GM18511 (cell line): Measurements from ENCODE around the gene SYCP1.
"Not testable (repeated sequence)": the region's sequence is repeated elsewhere in the genome, so short reads cannot be mapped to it uniquely, and the experiment has no call there.

Source experiments
- ATAC-seq: cut with Tn5 transposase; IDR thresholded peaks from one replicate; pipeline ENCODE4 v1.9.1; 2021; ENCODE audit warnings: mild to moderate bottlenecking, moderate library complexity; ENCODE audit not compliant: unreplicated experiment

SYCP1 gene

DNA sequence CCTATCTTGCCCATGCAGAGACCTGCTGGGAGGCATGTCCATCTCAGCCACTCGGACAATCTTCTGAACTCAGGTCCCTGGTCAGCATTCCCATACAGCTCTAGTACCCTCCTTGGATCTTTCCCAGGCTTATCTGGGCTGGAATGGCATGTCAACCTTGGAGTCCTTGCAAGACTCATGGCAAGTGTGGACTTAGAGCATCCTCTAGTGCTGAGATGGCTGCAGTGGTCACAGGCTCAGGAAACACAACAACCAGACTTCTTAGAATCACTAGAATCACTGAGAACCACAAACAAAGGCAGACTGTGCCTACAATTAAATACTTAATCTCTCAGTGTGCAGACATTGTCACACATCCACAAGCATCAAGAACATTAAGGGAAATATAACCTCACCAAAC, 101.9 kb downstream of the SYCP1 start:
- ATAC-seq = no peak

DNA sequence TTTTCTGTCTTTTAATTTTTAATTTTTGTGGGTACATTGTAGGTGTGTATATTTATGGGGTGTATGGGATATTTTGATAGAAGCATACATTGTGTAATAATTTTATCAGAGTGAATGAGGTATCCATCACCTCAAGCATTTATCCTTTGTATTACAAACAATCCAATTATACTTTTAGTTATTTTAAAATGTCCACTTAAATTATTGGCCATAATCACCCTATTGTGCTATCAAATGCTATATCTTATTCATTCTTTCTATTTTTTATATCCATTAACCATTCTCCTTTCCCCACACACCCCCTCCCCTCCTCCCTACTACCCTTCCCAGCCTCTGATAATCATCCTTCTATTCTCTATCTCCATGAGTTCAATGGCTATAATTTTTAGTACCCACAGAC, 104.8 kb downstream of the SYCP1 start:
- ATAC-seq = no peak

DNA sequence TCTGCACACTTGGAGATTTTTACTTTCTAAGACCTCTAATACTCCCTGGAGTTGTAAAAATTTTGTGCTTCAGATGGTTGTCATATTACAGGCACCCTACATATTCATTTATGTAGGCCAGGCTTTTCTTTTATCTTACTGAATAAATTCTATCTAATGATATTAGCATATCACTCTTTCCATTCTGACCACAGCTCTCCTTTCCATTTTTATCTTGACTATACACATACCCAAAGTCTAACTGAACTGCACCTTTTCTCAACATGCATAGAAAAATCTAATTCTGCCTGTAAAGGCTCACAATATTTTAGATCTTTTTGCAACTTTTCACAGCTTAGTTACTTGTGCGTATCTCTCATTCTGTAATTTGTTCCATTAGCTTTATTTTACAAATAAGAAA, 122.2 kb downstream of the SYCP1 start:
- no peak for ATAC-seq

DNA sequence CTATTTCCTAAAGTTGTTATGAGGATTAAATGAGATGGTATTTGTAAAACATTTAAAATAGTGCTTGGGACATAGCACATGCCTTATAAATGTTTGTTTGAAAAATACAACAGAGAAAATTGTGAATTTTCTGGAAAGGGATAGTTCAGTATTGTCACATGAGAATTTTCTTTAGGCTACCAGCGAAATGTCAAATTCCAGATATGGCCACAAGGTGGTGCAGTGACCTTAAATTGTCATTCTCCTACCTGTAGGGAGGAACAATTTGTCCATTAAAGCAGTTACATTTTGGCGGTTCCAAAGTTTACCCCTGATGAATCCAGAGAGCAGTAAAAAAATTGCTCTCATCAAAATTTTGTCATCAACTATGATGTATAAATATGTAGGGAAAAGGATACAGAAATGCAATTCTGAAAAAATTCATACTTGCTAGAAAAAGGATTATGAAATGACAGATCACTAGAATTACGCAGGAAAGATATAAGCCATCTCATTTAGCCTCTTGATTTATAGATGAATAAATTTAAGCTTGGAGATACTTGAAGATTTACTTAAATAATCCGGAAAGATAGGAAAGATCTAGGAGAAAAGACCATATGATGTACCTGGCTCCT, 124.7 kb downstream of the SYCP1 start:
- peak; percentile 72 for ATAC-seq

DNA sequence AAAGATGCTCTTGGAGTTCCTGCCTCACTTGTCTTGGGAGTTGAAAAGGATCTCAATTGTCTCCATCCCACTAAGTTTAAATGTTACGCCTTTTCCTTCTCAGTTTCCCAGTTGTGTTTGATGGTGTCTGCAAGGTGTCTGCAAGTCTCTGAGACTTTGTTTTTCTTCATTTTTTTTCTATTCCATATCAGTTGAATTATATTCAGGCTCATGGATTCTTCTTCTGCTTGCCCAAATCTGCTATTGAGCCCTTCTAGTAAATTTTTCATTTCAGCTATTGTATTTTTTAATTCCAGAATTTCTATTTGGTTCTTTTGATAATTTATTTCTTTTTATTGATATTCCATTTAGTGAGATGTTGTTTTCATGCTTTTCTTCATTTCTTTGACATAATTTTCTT, 127.6 kb downstream of the SYCP1 start:
- no peak for ATAC-seq

DNA sequence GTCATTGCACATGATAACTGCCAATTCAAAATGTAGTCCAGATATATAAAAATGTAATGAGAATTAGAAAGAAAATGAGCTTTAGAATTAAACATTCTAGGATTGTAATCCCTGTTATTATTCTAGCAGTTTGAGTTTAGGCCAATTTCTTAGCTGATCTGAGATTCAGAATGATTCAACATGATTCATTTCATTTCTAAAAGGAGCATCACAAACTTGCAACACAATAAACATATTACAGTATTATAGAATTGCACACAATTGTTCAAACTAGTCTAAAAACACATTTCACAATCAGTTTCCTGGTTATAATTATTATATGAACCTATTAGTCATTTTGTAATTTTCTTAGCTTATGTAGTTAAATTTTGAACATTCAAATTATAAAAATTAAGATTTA, 131.6 kb downstream of the SYCP1 start:
- ATAC-seq = no peak

DNA sequence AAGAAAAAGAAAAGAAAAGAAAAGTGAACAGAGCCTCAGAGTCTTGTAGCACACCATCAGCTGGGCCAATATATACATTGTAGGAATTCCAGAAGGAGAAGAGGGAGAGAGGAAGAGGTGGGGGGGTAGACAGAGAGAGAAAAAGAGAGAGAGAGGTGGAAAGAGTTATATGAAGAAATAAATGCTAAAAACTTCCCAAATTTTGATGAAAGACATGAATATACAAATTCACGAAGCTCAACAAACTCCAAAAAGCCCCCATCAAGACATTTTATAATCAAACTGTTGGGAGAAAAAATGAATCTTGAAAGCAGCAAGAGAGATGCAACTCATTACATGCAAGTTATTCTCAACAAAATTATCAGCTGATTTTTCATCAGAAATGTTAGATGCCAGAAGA, 133.4 kb downstream of the SYCP1 start:
- ATAC-seq = no peak

DNA sequence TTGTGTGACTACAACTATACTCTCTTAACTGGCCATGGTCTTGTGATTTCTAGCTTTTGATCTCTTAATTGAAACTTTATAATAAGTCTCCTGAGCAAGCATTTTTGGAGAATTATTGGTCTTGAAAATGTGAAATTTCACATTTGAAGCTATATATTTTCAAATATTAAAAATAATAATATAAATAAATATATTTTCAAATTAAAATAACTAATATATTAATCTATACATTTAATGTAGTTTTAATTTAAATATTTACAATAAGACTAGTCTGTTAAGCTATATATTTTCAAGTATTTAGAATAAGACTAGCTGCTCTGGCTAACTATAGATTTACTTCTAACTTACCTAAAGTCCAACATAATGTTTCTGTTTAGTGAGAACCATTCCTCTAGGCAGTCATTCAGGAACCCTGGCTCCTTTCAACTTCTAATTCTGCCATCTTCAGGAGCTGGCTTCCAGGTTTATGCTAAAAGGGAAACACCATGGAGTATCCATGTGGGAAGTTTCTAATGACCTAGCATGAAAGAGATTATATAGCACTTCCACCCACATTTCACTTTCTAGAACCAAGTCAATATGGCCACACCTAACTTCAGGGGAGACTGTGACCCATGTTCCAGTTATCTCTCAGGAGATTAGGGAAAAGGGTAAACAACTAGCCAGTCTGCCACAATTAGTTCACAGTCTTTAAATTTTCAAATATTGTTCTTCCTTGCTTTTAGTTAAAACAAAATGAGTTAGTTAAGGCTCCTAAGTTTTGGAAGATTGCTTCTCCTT, 143.0 kb downstream of the SYCP1 start:
- ATAC-seq = no peak

DNA sequence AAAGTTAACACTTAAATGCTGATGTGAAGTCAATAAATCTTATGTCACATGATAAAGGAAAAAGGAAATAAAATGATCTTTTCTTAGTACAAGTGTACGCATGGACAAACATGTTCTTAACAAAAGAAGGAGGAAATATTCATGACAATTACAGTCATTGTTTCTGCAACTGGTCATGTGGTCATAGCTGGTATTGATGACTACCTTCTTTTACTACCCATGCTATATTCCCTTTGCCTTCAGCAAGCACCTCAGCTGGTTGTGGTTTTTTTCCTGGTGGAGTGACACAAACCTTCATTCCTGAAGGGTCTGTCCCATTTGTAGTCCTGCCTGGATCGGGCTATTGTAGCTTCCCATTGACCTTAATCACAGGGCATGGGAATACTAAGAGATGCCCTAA, 151.5 kb downstream of the SYCP1 start:
- no peak for ATAC-seq

DNA sequence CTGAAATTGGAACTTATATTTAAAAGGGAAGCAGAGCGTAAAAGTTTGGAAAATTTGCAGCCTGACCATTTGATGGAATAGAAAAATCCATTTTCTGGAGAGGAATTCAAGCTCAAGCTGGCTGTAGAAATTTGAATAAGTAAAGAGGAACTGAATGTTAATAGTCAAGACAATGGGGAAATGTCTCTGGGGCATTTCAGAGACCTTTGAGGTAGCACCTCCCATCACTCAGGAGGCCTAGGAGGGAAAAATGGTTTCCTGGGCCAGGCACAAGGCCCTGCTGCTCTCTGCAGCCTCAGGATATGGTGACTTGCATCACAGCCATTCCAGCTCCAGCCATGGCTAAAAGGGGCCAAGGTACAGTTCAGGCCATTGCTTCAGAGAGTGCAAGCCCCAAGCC, 157.3 kb downstream of the SYCP1 start:
- no peak for ATAC-seq

DNA sequence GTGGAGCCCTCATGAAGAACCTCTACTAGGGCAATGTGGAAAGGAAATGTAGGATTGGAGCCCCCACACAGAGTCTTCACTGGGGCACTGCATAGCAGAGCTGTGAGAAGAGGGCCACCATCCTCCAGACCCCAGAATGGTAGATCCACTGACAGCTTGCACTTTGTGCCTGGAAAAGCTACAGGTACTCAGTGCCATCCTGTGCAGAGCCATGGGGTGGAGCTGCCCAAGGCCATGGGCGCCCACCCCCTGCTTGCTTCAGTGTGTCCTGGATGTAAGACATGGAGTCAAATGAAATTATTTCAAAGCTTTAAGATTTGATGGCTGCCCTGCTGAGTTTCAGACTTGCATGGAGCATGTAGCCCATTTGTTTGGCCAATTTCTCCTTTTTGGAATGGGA, 157.8 kb downstream of the SYCP1 start:
- no peak for ATAC-seq

DNA sequence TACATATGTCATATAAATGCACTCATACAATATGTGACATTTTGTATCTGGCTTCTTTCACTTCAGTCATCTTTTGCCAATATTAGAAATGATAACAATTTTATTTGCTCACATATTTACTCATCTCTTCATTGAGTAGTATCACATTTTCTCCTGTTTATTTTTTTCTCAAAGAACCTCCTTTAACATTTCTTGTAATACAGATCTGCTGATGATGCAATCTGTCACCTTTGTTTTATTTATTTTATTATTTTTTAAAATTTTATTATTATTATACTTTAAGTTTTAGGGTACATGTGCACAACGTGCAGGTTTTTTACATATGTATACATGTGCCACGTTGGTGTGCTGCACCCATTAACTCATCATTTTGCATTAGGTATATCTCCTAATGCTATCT, 159.1 kb downstream of the SYCP1 start:
- ATAC-seq = no peak

DNA sequence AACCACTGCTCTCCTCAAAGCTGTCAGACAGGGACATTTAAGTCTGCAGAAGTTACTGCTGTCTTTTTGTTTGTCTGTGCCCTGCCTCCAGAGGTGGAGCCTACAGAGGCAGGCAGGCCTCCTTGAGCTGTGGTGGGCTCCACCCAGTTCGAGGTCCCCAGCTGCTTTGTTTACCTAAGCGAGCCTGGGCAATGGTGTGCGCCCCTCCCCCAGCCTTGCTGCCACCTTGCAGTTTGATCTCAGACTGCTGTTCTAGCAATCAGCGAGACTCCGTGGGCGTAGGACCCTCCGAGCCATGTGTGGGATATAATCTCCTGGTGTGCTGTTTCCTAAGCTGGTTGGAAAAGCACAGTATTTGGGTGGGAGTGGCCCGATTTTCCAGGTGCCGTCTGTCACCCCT, 164.9 kb downstream of the SYCP1 start:
- ATAC-seq = not testable (repeated sequence)

DNA sequence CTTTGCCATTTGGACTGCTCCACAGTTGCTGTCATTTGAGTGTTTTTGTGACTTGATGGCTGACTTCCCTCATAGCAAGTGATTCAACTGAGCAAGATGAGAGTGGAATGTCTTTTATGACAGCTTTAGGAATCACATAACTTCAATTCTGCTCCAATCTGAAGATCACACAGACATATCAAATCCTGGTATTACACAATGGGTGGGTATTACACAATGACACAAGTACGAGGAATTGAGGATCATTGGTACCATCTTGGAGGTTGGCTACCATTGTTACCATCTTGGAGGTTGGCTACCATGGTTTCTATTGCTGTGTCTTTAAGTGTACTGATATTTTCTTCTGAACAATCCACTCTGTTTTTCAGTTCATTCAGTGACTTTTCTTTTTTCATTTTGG, 166.5 kb downstream of the SYCP1 start:
- ATAC-seq = no peak

DNA sequence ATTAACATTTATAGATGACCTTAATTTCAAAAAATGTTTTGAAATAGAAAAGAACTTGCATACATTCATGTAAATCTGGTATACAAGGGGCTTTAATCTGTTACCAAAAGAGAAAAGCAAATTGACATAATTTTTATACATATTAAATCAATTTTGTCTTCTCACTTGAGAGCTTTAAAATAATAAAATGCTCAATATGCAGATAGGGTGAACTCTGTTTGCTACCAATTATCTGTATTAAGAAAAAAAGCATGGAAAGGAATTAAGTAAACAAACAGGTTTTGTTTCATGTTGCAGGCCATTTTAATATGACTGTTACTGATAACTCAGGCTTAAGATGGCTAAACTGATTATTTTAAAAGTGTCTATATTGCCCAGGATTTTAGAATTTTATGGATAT, 168.9 kb downstream of the SYCP1 start:
- no peak for ATAC-seq

DNA sequence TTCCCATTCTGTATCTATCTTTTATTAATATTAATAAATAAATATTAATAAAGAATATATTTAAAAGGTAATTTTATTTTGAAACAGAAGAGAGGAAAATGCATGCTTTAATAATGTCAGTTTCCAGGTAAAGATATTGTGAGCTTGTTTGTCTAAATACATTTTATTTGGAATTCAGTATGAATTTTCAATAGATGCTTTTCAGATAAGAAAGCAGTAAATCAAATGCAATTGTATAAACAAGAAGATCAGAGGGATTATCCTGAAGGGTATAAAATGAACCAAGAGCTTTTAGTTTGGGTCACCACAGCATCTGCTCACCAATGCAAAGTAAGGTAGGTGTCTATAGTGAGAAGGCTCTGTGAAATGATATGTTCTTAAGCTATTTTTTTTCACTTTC, 174.9 kb downstream of the SYCP1 start, which contains the start of gene TSHB:
Gene TSHB (plus strand): TSS at position 301 of the 400 bp plus-strand sequence. CDS start 3,537 bp downstream, outside the sequence.
- ATAC-seq = no peak

DNA sequence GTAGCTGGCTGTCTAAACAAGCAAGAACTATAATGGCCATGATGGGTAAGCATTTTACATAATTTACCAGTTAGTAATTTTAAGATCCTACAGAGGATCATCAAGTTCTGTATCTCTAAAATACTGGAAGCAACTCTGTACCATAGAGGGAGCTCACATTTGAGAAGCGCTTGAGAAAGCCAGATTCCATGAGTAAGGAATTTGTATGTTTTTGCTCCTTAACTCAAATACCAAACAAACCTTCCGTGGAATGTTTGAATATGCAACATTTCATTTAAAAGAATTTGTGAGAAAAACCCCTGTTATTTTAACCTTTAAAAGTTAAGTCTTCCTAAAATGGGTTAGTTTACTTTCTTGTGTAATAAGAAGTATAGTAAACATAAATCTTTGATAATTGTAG, 176.9 kb downstream of the SYCP1 start:
- ATAC-seq = no peak

DNA sequence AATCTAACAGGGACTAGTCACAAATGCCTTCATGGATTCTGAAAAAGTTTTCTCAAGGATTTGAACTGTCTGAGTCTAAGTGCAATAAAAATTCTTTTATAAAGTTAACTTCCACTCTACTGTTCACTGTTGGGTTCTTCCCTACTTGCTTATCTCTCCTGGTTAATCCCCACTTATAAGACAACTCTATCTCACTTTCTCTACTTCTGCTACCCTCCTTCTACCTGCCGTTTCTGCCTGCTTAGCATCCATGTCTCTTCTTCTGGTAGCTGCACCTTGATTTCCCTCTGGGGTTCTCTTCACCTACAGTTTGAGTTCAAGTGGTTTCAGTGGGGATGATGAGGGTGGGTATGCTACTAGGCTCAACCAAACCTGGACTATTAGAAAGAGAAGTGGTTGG, 181.0 kb downstream of the SYCP1 start:
- ATAC-seq = no peak

DNA sequence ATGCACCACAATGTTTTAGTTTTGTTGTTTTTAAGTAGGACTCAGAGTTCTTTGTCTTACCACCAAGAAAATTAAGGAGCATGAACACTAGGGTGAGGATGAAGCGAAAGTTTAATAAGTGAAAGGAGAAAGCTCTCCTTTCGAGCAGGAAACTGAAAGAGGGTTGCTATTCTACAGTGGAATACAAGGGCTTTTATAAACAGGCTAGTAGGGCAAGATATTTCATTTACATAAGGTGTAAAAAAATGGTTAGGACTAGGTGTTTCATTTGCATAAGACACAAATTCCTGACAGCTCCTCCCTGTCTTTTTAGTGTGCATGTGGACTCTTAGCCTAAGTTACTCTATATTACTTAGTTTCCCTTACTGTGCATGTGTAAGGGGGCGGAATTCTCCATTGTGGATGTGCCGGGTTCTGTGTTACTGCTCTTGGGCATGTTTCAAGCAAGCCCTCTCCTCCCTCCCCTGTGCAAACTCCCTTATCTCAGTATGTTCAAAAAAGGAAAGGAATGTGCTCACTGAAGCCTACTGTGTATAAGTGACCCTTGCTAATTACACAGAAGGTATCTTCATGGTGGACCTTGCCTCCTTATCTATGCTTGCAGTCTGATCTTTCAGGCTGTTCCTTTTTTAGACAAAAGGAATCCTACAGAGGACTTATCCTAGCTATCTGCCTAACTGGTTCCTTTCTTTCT, 182.3 kb downstream of the SYCP1 start:
- ATAC-seq = no peak

DNA sequence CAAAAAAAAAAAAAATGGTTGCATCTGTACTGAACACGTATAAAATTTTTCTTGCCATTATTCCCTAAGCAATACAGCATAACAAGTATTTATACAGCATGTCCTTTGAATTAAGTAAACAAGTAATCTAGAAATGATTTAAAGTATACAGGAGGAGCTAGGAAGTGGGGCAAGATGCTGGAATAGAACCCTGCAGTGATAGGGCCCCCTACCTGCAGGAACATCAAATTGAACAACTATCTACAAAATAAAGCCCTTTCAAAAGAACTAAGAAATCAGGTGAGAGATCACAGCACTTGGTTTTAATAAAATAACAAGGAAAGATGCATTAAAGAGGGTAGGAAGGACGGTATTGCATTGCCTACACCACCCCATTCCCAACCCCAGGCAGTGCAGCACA, 185.8 kb downstream of the SYCP1 start:
- ATAC-seq = no peak

DNA sequence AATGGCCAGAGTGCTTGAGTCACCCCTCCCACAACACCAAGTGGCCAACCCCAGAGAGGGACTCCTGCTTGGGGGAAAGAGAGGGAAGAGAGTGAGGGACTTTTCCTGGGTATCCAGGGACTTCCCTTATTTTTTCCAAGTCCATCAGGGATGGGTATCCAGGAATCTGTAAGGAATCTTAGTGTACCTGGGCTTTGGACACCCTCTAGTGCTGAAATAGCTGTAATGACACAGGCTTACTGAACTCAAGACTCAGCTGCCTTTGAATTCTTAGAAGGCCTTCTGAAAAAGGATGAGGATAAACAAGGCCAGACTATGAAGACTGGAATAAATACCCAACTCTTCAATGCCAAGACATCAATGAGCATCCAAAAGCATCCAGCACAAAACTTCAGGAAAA, 187.0 kb downstream of the SYCP1 start:
- ATAC-seq = no peak
